ENCODE measurements around the gene NLGN1. TPM values are rescaled to one million over a fixed set of nuclear protein-coding genes. Genes with fewer than 3 reads are reported as not detected.

The NLGN1 gene
- total RNA-seq, 3 donors from 2014 or later: 4.4 to 12.3 (median 6.9) TPM

DNA sequence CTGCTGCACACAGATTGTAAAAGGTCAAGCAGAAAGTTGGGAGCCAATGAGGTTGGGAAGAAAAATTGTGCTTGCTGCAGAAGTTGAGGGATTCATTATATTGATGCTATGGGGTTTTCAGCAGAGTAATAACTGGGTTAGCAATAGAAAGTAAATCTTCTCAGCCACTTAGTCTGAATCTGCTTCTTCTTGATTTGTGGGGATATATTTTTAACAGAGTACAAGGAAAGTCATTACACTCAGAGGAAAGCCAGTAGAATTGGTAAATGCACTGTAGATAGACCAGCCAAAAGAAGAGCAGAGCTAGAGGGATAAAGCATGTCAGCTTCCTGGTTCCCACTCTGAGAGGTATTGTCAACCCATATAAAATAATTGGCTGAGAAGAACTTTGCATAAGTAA, 663.6 kb downstream of the NLGN1 start:
- Histone ChIP-seq H3K4me3 (no peak overlapping the region), H3K27ac (no peak overlapping the region), H3K4me1 (no peaks in the 10 kb centered on the region), H3K36me3 (no peaks in the 10 kb centered on the region), H3K27me3 (no peaks in the 10 kb centered on the region), H3K9me3 (peaks cover 0 to 10% of the 10 kb centered on the region in 2 donors)
- intact Hi-C loops (cut with DNase I; ENCODE audit: low total_unique reads): no loop called here
- no peak for DNase-seq (ENCODE audit: low spot score in 2 of 2)
- no peak for TF ChIP-seq POLR2A (IDR thresholded peaks at IDR 0.05)
- no peak for TF ChIP-seq POLR2AphosphoS5 (IDR thresholded peaks at IDR 0.05)
- TF ChIP-seq, protein P1, sequence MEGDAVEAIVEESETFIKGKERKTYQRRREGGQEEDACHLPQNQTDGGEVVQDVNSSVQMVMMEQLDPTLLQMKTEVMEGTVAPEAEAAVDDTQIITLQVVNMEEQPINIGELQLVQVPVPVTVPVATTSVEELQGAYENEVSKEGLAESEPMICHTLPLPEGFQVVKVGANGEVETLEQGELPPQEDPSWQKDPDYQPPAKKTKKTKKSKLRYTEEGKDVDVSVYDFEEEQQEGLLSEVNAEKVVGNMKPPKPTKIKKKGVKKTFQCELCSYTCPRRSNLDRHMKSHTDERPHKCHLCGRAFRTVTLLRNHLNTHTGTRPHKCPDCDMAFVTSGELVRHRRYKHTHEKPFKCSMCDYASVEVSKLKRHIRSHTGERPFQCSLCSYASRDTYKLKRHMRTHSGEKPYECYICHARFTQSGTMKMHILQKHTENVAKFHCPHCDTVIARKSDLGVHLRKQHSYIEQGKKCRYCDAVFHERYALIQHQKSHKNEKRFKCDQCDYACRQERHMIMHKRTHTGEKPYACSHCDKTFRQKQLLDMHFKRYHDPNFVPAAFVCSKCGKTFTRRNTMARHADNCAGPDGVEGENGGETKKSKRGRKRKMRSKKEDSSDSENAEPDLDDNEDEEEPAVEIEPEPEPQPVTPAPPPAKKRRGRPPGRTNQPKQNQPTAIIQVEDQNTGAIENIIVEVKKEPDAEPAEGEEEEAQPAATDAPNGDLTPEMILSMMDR (IDR thresholded peaks at IDR 0.05): no peak

DNA sequence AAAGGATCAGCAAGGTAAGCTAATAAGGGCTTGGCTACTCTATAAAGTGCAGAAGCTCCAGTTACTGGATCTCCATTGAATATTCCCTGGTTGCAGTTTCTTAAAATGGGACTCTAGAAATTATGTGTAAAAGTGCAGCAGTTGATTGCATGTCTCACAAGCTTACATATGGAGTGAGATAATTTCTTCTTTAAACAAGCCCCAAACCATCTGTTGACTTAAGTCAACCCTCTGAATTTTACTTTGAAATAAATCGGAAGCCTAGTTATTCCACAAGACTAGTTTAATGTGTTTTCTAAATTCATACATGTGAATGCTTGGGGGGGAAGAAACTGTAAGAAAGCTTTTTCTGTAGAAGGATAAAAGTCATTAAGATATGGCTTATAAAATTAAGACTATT, 664.2 kb downstream of the NLGN1 start:
- intact Hi-C loops (cut with DNase I; ENCODE audit: low total_unique reads): no loop called here
- Histone ChIP-seq H3K27me3 (no peaks in the 10 kb centered on the region), H3K36me3 (no peaks in the 10 kb centered on the region), H3K27ac (no peak overlapping the region), H3K9me3 (peaks cover 0 to 10% of the 10 kb centered on the region in 2 donors), H3K4me3 (no peak overlapping the region), H3K4me1 (no peaks in the 10 kb centered on the region)
- DNase-seq (ENCODE audit: low spot score in 2 of 2): no peak
- no peak for TF ChIP-seq POLR2A (IDR thresholded peaks at IDR 0.05)
- TF ChIP-seq, protein P1 (IDR thresholded peaks at IDR 0.05): no peak
- no peak for TF ChIP-seq POLR2AphosphoS5 (IDR thresholded peaks at IDR 0.05)

DNA sequence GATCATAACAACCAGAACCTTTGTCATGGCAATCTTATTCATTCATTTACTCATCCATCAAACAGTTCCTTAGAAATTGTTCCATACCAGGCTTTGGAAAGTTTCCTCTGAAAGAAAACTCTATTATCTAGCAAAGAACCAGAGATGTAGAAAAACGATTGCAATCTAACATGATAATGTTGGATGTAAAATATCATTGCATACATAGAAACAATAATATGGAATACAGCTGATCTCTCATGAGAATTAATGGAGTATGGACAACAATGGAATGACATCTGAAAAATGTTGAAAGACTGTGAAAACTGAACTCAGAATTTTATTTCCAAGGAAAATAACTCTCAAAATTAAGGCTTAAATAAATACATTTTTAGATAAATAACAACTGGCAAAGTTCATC, 665.4 kb downstream of the NLGN1 start:
- no peaks in the 10 kb centered on the region for H3K27me3 ChIP-seq
- no peak overlapping the region for H3K27ac ChIP-seq
- intact Hi-C loops (cut with DNase I; ENCODE audit: low total_unique reads): no loop called here
- DNase-seq (ENCODE audit: low spot score in 2 of 2): no peak
- no peaks in the 10 kb centered on the region for H3K4me1 ChIP-seq
- no peaks in the 10 kb centered on the region for H3K36me3 ChIP-seq
- no peak for TF ChIP-seq POLR2AphosphoS5 (IDR thresholded peaks at IDR 0.05)
- no peak for TF ChIP-seq POLR2A (IDR thresholded peaks at IDR 0.05)
- peaks cover 0 to 10% of the 10 kb centered on the region in 2 donors for H3K9me3 ChIP-seq
- no peak overlapping the region for H3K4me3 ChIP-seq

DNA sequence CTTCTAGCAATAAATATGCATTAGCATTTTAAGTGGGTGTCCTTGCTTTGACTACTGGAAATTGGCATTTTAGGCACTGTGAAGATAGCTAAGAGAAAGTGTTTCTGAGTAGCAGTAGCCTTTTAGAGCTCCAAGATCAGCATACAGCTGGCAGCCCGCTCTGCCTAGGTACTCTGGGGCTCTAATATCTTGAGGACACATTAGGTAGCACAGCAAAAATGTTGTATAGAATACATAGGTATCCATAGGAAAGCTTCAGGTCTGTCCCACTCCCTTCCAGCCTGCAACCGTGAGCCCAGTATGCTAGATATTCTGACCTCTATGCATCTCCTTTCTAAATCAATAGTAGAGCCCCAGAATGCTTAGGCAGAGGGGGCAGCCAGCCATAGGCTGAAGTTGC, 670.5 kb downstream of the NLGN1 start:
- no peaks in the 10 kb centered on the region for H3K27me3 ChIP-seq
- intact Hi-C loops (cut with DNase I; ENCODE audit: low total_unique reads): no loop called here
- TF ChIP-seq POLR2A (IDR thresholded peaks at IDR 0.05): no peak
- TF ChIP-seq POLR2AphosphoS5 (IDR thresholded peaks at IDR 0.05): no peak
- TF ChIP-seq, protein P1 (IDR thresholded peaks at IDR 0.05): no peak
- DNase-seq (ENCODE audit: low spot score in 2 of 2): no peak
- H3K27ac ChIP-seq: no peak overlapping the region
- H3K36me3 ChIP-seq: no peaks in the 10 kb centered on the region
- no peak overlapping the region for H3K4me3 ChIP-seq
- no peaks in the 10 kb centered on the region for H3K4me1 ChIP-seq
- H3K9me3 ChIP-seq: peaks cover 0 to 6% of the 10 kb centered on the region in 2 donors

DNA sequence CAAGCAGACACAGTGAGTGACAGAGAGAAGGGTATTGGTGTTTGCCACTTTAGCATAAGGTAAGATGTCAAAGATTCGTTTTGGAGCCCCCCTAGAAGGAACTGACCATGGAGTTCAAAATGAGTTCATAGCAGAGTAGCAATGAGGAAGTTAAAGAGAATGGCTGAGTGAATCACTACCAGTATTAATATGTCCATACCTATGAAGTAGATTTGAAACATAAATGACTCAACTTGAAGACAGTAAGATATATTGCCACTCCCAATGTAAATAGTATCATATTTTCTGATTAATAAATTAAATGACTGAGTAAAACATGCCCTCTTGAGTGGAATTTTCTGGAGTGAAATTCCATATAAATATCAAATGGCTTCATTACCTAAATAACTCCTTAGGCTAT, 675.1 kb downstream of the NLGN1 start:
- intact Hi-C loops (cut with DNase I; ENCODE audit: low total_unique reads): no loop called here
- no peak for DNase-seq (ENCODE audit: low spot score in 2 of 2)
- no peaks in the 10 kb centered on the region for H3K9me3 ChIP-seq
- H3K4me1 ChIP-seq: no peaks in the 10 kb centered on the region
- H3K27me3 ChIP-seq: no peaks in the 10 kb centered on the region
- H3K27ac ChIP-seq: no peak overlapping the region
- no peak overlapping the region for H3K4me3 ChIP-seq
- no peak for TF ChIP-seq POLR2AphosphoS5 (IDR thresholded peaks at IDR 0.05)
- no peak for TF ChIP-seq POLR2A (IDR thresholded peaks at IDR 0.05)
- H3K36me3 ChIP-seq: no peaks in the 10 kb centered on the region

DNA sequence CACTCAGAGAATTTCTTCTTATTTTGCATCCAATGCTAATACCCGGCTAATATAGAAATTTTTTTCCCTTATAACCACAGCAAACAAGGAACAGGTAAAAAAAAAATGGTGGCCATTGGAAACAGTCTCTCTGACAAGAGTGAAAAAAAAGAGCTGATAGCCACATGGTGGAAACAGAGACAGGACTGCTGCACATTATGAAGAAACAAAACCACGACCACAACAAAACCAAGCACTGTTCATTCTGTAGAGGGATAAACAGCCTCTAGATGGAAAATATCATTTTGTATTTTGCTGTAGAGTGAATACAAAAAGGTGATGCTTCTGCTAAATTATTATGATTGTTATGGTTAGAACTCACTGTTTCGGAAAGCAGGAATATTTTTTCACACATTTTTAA, 686.2 kb downstream of the NLGN1 start:
- H3K9me3 ChIP-seq: no peaks in the 10 kb centered on the region
- H3K36me3 ChIP-seq: peaks cover 4% of the 10 kb centered on the region
- no peaks in the 10 kb centered on the region for H3K27me3 ChIP-seq
- no peak for TF ChIP-seq POLR2AphosphoS5 (IDR thresholded peaks at IDR 0.05)
- H3K4me1 ChIP-seq: no peaks in the 10 kb centered on the region
- no peak overlapping the region for H3K27ac ChIP-seq
- H3K4me3 ChIP-seq: no peak overlapping the region
- intact Hi-C loops (cut with DNase I; ENCODE audit: low total_unique reads): no loop called here
- DNase-seq (ENCODE audit: low spot score in 2 of 2): no peak

DNA sequence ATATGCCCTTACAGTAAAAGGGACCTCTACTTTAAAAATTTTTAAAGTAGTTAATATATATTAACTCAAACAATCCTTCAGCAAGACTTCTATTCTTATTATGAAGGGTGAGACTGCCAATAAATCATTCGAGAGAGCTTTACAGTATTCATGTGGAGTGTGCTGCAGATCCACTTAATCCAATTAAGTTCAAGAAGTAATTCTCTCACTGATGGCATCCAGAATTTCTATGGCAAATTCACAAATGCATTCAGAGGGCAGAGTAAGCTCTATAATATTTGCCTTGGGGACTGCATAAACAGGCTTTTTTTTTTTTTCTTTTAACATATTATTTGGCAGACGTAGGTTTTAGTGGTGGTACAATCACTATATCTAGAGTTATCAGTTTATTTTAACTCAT, 692.0 kb downstream of the NLGN1 start:
- no peak for DNase-seq (ENCODE audit: low spot score in 2 of 2)
- Histone ChIP-seq H3K36me3 (peaks cover 4% of the 10 kb centered on the region), H3K9me3 (no peaks in the 10 kb centered on the region), H3K4me1 (no peaks in the 10 kb centered on the region), H3K27ac (no peak overlapping the region), H3K4me3 (no peak overlapping the region), H3K27me3 (no peaks in the 10 kb centered on the region)
- intact Hi-C loops (cut with DNase I; ENCODE audit: low total_unique reads): no loop called here
- no peak for TF ChIP-seq POLR2A (IDR thresholded peaks at IDR 0.05)
- TF ChIP-seq POLR2AphosphoS5 (IDR thresholded peaks at IDR 0.05): no peak
- TF ChIP-seq, protein P1 (IDR thresholded peaks at IDR 0.05): no peak
